Smooth muscle cell (in vitro differentiated cells): Measurements from ENCODE around the gene SMYD3. TPM values are rescaled to one million over a fixed set of nuclear protein-coding genes. Genes with fewer than 3 reads are reported as not detected.

Experiments
- DNase-seq: peaks from one replicate; lab custom pipeline; 2025; ENCODE audit not compliant: unreplicated experiment; lab: John Stamatoyannopoulos, UW
- H2AFZ ChIP-seq: fragments of 200-600 bp; sonication (generic); 2 replicates; pipeline ENCODE4 v1.6.0; 2016; ENCODE audit warnings: antibody characterized with exemption, low read depth, mild to moderate bottlenecking
- H3F3A ChIP-seq: fragments of 200-600 bp; sonication (generic); 2 replicates; pipeline ENCODE4 v1.6.0; 2017; ENCODE audit warnings: antibody characterized with exemption, low read depth
- H3K27ac ChIP-seq: fragments of 200-600 bp; sonication (generic); 2 replicates; pipeline ENCODE4 v1.5.1; 2016; ENCODE audit warnings: low read depth, mild to moderate bottlenecking
- H3K27me3 ChIP-seq: fragments of 200-600 bp; sonication (generic); 2 replicates; pipeline ENCODE4 v1.6.1; 2016; ENCODE audit warnings: low read depth, mild to moderate bottlenecking
- H3K36me3 ChIP-seq: fragments of 200-600 bp; sonication (generic); 2 replicates; pipeline ENCODE4 v1.5.1; 2016; ENCODE audit warnings: low read depth
- H3K4me1 ChIP-seq: fragments of 200-600 bp; sonication (generic); 2 replicates; pipeline ENCODE4 v1.5.1; 2016; ENCODE audit warnings: low read depth
- H3K4me2 ChIP-seq: fragments of 200-600 bp; sonication (generic); 2 replicates; pipeline ENCODE4 v1.6.0; 2016; ENCODE audit warnings: mild to moderate bottlenecking
- H3K4me3 ChIP-seq: fragments of 200-600 bp; sonication (generic); 2 replicates; pipeline ENCODE4 v1.5.1; 2016; ENCODE audit warnings: mild to moderate bottlenecking
- H3K79me2 ChIP-seq: fragments of 200-600 bp; sonication (generic); 2 replicates; pipeline ENCODE4 v1.6.0; 2016; ENCODE audit warnings: low read depth, mild to moderate bottlenecking
- H3K9ac ChIP-seq: fragments of 200-600 bp; sonication (generic); 2 replicates; pipeline ENCODE4 v1.6.0; 2016; ENCODE audit warnings: low read depth
- H3K9me3 ChIP-seq: fragments of 200-600 bp; sonication (generic); replicated peaks from 2 replicates; pipeline ENCODE4 v1.5.1; 2016; ENCODE audit warnings: low read depth
- H4K20me1 ChIP-seq: fragments of 200-600 bp; sonication (generic); 2 replicates; pipeline ENCODE4 v1.6.0; 2016; ENCODE audit warnings: low read depth
- WGBS: methylation state at CpG from one replicate; pipeline ENCODE4 v1.1.7; 2016; ENCODE audit warnings: low lambda C conversion rate; 5-methylcytosine and 5-hydroxymethylcytosine counted together
- polyA plus RNA-seq: library from polyadenylated mRNA; unstranded; fragments of >200 nt; fragmentation: Nextera tagmentation; extraction: Ambion mirVana; gene quantifications from 2 replicates; pipeline ENCODE4 v1.2.1, GENCODE V29; 2016
- total RNA-seq: library from RNA; depleted of rRNA; stranded (reverse); fragments of >200 nt; gene quantifications from 2 replicates; pipeline ENCODE4 v1.2.3, GENCODE V29; 2014
- TF ChIP-seq, protein P1 (sequence below): fragments of 200-600 bp; sonication (generic); IDR thresholded peaks from 2 replicates; pipeline ENCODE4 v1.5.1; 2017; ENCODE audit warnings: borderline replicate concordance, mild to moderate bottlenecking, antibody characterized with exemption; ENCODE audit not compliant: insufficient read depth, poor library complexity, severe bottlenecking

The SMYD3 gene
- total and polyA plus RNA-seq, 2 experiments from 2014 or later: 162 to 301 TPM

DNA sequence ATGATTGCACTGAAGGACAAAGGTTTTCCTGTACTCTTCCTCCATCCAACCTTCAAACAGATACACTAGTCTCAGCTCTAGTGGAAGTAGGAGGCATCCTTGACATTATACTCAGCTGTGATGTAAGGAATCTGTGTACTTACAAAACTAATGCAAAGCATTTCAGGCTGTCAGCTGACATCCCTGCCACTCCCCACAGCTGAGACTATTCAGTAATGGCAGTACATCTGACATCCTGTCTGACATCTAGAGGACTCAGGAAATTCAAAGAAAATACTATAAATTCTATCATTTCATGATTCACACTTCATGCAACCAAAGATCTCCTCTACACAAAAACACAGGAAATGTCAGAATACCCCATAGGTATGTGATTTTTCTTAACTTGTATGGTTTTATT, 325.8 kb downstream of the SMYD3 start:
- Histone ChIP-seq H3K9me3 (no peaks in the 10 kb centered on the region), H3K9ac (no peak overlapping the region), H4K20me1 (no peaks in the 10 kb centered on the region), H3K4me3 (no peak overlapping the region), H2AFZ (no peak overlapping the region), H3F3A (no peaks in the 10 kb centered on the region), H3K79me2 (no peaks in the 10 kb centered on the region), H3K27ac (no peak overlapping the region), H3K36me3 (no peaks in the 10 kb centered on the region), H3K27me3 (no peaks in the 10 kb centered on the region), H3K4me1 (no peaks in the 10 kb centered on the region), H3K4me2 (no peak overlapping the region)
- DNase-seq: no peak
- TF ChIP-seq, protein P1, sequence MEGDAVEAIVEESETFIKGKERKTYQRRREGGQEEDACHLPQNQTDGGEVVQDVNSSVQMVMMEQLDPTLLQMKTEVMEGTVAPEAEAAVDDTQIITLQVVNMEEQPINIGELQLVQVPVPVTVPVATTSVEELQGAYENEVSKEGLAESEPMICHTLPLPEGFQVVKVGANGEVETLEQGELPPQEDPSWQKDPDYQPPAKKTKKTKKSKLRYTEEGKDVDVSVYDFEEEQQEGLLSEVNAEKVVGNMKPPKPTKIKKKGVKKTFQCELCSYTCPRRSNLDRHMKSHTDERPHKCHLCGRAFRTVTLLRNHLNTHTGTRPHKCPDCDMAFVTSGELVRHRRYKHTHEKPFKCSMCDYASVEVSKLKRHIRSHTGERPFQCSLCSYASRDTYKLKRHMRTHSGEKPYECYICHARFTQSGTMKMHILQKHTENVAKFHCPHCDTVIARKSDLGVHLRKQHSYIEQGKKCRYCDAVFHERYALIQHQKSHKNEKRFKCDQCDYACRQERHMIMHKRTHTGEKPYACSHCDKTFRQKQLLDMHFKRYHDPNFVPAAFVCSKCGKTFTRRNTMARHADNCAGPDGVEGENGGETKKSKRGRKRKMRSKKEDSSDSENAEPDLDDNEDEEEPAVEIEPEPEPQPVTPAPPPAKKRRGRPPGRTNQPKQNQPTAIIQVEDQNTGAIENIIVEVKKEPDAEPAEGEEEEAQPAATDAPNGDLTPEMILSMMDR: no peak

DNA sequence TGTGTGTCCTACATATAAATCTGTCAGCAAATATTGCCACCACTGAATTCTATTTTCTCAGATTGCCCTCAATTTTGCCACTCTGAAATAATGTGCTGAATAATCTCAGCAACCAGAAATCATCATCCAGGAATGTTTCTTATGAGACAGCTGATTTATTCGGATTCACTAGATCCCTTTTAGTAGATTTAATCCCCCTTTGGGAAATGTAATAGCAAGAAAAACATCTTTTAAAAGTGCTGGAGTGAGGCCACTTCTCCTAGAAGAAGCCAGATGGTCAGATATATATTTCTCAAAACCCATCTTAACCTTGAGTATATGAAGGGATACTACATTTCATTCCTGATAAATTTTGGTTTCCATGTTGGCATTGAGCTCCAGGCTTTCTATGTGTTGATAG, 327.7 kb downstream of the SMYD3 start:
- H3F3A ChIP-seq: no peaks in the 10 kb centered on the region
- WGBS: 62% methylated on average over 1 of the region's 1 CpG
- TF ChIP-seq, protein P1: no peak

DNA sequence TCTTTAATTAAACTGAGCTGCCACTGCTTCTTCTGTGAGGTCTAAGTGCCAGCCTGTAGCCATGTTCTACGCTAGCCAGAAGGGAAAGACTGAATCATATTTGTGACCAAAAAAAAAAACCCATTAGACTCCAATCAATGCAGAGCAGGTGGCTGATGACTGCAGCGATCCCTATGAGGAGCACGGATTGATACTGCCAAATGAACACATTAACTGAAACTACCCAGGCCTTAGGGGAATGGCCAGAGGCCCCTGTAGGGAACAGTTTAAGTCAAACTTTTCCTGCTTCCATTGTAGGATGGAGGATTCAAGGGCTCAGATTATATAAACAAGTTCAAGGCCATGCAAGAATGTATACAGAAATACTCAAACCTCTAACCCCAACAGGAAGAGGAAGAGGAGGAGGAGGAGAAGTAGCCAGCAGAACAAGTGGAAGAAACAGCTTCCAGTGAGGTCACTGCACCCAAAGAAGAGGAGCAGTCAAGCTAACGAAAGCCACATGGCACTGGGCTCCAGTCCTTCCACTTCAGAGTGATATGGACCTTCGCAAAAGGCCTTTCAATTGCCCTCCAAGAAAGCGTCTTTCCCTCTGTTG, 328.3 kb downstream of the SMYD3 start:
- Histone ChIP-seq H3K9ac (no peak overlapping the region), H3K4me3 (no peak overlapping the region), H3K27ac (no peak overlapping the region), H3F3A (no peaks in the 10 kb centered on the region), H2AFZ (no peak overlapping the region), H3K4me2 (no peak overlapping the region), H3K36me3 (no peaks in the 10 kb centered on the region), H4K20me1 (no peaks in the 10 kb centered on the region), H3K4me1 (no peaks in the 10 kb centered on the region), H3K79me2 (no peaks in the 10 kb centered on the region), H3K27me3 (no peaks in the 10 kb centered on the region), H3K9me3 (no peaks in the 10 kb centered on the region)
- no peak for DNase-seq
- TF ChIP-seq, protein P1: no peak
- WGBS: 83% methylated on average over 6 of the region's 6 CpGs

More for the DNA sequence above, 327.7 kb downstream of the SMYD3 start:
- no peak for DNase-seq
- no peak overlapping the region for H3K4me3 ChIP-seq
- H3K4me2 ChIP-seq: no peak overlapping the region
- H3K27me3 ChIP-seq: no peaks in the 10 kb centered on the region
- H3K4me1 ChIP-seq: no peaks in the 10 kb centered on the region
- H3K27ac ChIP-seq: no peak overlapping the region
- H3K9me3 ChIP-seq: no peaks in the 10 kb centered on the region
- no peak overlapping the region for H2AFZ ChIP-seq
- H3K9ac ChIP-seq: no peak overlapping the region
- no peaks in the 10 kb centered on the region for H4K20me1 ChIP-seq
- no peaks in the 10 kb centered on the region for H3K36me3 ChIP-seq
- H3K79me2 ChIP-seq: no peaks in the 10 kb centered on the region
